Astrocyte of the spinal cord (primary cell): ENCODE measurements around the gene OR6B3.

ENCODE experiments used
- DNase-seq: peaks from one replicate; pipeline ENCODE4 v3.0.0; 2011; ENCODE audit warnings: low read depth, low spot score
- H3K4me3 ChIP-seq: 2 replicates; pipeline ENCODE4 v1.5.1; 2011; ENCODE audit warnings: low read depth, mild to moderate bottlenecking, low read length, moderate library complexity
- CTCF ChIP-seq: IDR thresholded peaks from 2 replicates; pipeline ENCODE4 v1.5.1; 2012; ENCODE audit warnings: low read depth, mild to moderate bottlenecking, low read length, inconsistent platforms
- in situ Hi-C: cut with HindIII; loops from 2 replicates; pipeline ENCODE4 v1.10.0; 2017; ENCODE audit warnings: low sequenced_read_pairs

The OR6B3 gene

GRCh38 chr2:240053173-240054155, at the start of gene OR6B3:
OR6B3 (minus strand) TSS chr2:240053521.
- H3K4me3 ChIP-seq, result no peak within 1 kb of the TSS
- no peak for DNase-seq
- TF ChIP-seq CTCF, result no peak
- in situ Hi-C loops, result no loop called here

- no peak for DNase-seq
- in situ Hi-C loops, result no loop called here
- H3K4me3 ChIP-seq, result no peak overlapping the region
- no peak for TF ChIP-seq CTCF
These were observed 45.0 kb upstream of the OR6B3 start for GRCh38 chr2:240098349-240098748.

DNA sequence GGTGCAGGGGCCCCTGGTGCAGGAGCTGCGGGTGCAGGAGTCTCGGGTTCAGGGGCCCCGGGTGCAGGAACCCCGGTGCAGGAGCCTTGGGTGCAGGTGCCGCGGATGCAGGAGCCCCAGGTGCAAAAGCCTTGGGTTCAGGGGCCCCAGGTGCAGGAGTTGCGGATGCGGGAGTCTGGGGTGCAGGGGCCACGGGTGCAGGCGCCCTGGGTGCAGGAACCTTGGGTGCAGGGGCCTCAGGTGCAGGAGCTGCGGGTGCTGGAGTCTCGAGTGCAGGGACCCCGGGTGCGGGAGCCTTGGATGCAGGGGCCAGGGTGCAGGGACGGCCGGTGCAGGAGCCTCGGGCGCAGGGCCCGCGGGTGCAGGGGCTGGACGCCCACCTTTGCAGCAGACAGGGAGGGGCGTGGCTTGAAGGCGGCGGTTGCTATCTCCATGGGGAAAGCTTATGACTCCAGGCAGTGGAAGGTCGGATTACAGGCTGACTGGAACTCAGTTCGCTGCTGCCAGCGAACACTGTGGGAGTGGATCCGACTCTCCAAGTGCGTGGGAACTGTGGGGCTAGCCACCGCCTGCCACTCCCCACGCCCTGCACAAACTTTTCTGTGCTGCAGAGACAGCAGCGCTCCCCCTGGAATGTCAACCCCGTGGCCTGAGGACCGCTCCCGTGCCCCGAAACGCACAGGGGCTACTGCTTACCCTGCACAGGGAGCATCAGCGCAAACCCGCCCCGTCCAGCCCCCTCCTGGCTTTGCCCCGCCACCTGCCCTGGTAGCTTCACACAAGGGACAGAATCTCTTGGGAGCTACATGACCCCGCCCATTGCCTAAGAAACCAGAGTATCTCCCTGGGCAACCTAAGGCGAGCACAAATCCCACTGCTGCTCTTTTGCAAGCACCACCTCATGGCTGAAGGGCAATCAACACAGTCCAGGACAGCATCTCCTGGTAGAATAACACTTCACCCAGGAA, 42.5 kb upstream of the OR6B3 start:
- no peak for TF ChIP-seq CTCF
- in situ Hi-C loops, result no loop called here

GRCh38 chr2:240089306-240089705, 36.0 kb upstream of the OR6B3 start:
- no peak overlapping the region for H3K4me3 ChIP-seq
- in situ Hi-C loops, result no loop called here
- no peak for DNase-seq
- no peak for TF ChIP-seq CTCF

More for the DNA sequence above, 42.5 kb upstream of the OR6B3 start:
- no peak overlapping the region for H3K4me3 ChIP-seq
- no peak for DNase-seq

DNA sequence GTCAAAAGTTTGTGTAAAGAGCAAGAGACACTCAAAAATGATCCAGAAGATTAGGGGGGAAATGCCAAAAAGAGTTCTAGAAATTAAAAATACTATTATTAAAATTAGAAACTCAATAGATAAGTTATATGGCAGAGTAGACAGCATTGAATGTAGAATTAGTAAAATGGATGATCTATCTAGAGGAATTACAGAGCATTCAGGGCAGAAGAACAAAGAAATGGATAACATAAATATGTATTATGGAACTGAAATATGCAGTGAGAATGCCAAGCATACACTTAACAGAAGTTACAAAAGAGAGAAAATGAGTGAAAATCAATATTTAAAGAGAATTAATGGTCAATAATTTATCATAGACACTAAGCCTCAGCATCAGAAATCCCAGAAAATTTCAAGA, 33.2 kb upstream of the OR6B3 start:
- DNase-seq, result no peak
- in situ Hi-C loops, result no loop called here
- TF ChIP-seq CTCF, result no peak
- H3K4me3 ChIP-seq, result no peak overlapping the region

DNA sequence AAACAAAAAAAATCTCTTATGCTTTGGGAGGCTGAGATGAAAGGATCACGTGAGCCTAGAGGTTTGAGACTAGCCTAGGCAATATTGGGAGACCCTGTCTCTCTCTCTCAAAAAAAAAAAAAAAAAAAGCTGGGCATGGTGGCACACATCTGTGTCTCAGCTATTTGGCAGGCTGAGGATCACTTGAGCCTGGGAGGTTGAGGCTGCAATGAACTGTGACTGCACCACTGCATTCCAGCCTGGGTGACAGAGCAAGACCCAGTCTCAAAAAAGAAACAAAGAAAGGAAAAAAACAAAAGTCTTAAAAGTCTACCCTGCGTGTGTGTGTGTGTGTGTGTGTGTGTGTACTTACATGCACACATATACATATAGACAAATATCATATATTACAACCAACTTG, 25.3 kb upstream of the OR6B3 start:
- H3K4me3 ChIP-seq, result no peak overlapping the region
- DNase-seq, result no peak
- in situ Hi-C loops, result no loop called here
- no peak for TF ChIP-seq CTCF
